Caco-2 (cell line): ENCODE results near the gene TRMT61A. TPM values are rescaled to one million over a fixed set of nuclear protein-coding genes. Genes with fewer than 3 reads are reported as not detected.

ENCODE experiments used
- BruUV-seq: library from RNA; stranded (reverse); fragments of 400-500 nt; replicated peaks from 2 replicates; lab custom pipeline; 2021; lab: Mats Ljungman, UMichigan
- CTCF ChIA-PET: fragments of 300-600 bp; sonication (Branson Sonifier 250); formaldehyde crosslinking; loops from one replicate; lab custom pipeline; 2022; ENCODE audit warnings: antibody characterized with exemption; lab: Charles Lee
- POLR2A ChIA-PET: fragments of 300-600 bp; sonication (Branson Sonifier 250); formaldehyde crosslinking; loops from one replicate; lab custom pipeline; 2022; ENCODE audit warnings: antibody characterized with exemption; lab: Charles Lee
- DNase-seq, 2 experiments: peaks; one replicate each; pipeline versions ENCODE4 v3.0.0 to v3.0.0-alpha.2; 2020 to 2022
- H3K27me3 ChIP-seq: replicated peaks from 2 replicates; pipeline ENCODE4 v1.6.0; 2011; ENCODE audit warnings: low read length; ENCODE audit not compliant: control insufficient read depth, insufficient read depth
- H3K36me3 ChIP-seq: 2 replicates; pipeline ENCODE4 v1.5.1; 2011; ENCODE audit warnings: low read length; ENCODE audit not compliant: control insufficient read depth, insufficient read depth
- H3K4me1 ChIP-seq: fragments of 250-450 bp; sonication (Bioruptor Pico); 2 replicates; pipeline ENCODE4 v1.5.1; 2020; ENCODE audit warnings: mild to moderate bottlenecking
- H3K4me3 ChIP-seq: 2 replicates; pipeline ENCODE4 v1.5.1; 2011; ENCODE audit warnings: low read depth, mild to moderate bottlenecking, control low read depth, low read length
- H3K9me3 ChIP-seq: fragments of 250-450 bp; sonication (Bioruptor Pico); 2 replicates; pipeline ENCODE4 v1.5.1; 2020; ENCODE audit warnings: mild to moderate bottlenecking, moderate library complexity
- H3K27ac Mint-ChIP-seq: one replicate; pipeline ENCODE4 v1.8.0; 2022; ENCODE audit warnings: mixed read lengths; ENCODE audit not compliant: unreplicated experiment
- H3K27me3 Mint-ChIP-seq: one replicate; pipeline ENCODE4 v1.8.0; 2022; ENCODE audit warnings: mixed read lengths; ENCODE audit not compliant: insufficient read depth, unreplicated experiment
- H3K36me3 Mint-ChIP-seq: one replicate; pipeline ENCODE4 v1.8.0; 2022; ENCODE audit warnings: mild to moderate bottlenecking, mixed read lengths; ENCODE audit not compliant: insufficient read depth, unreplicated experiment
- H3K4me1 Mint-ChIP-seq: one replicate; pipeline ENCODE4 v1.8.0; 2022; ENCODE audit warnings: low read depth, mixed read lengths; ENCODE audit not compliant: unreplicated experiment
- H3K4me3 Mint-ChIP-seq: one replicate; pipeline ENCODE4 v1.8.0; 2022; ENCODE audit warnings: mild to moderate bottlenecking, moderate library complexity, mixed read lengths; ENCODE audit not compliant: unreplicated experiment
- H3K9me3 Mint-ChIP-seq: one replicate; pipeline ENCODE4 v1.8.0; 2022; ENCODE audit warnings: mixed read lengths; ENCODE audit not compliant: unreplicated experiment
- intact Hi-C: fragments of 100-400 bp; cut with micrococcal nuclease; formaldehyde crosslinking; loops from one replicate; pipeline ENCODE4 v1.10.0; 2022; ENCODE audit not compliant: unreplicated experiment
- total RNA-seq: library from RNA; stranded (reverse); gene quantifications from 2 replicates; pipeline ENCODE4 v1.2.3, GENCODE V29; 2022
- TF ChIP-seq, protein P1 (sequence below), 2 experiments: fragments of 200-600 bp in 1 of 2; IDR thresholded peaks; 1 replicate in 1 of 2; 2 replicates in 1 of 2; pipeline versions ENCODE4 v1.5.1 to v1.8.0; 2011 to 2022; ENCODE audit warnings: antibody characterized with exemption in 1 of 2, control low read depth in 1 of 2, inconsistent platforms in 1 of 2, low read depth in 1 of 2, low read length in 1 of 2, mild to moderate bottlenecking in 1 of 2, moderate library complexity in 1 of 2; ENCODE audit not compliant: insufficient read depth in 1 of 2, severe bottlenecking in 1 of 2, unreplicated experiment in 1 of 2

The TRMT61A gene
- total RNA-seq, 1 experiment from 2014 or later = 22.3 TPM

DNA sequence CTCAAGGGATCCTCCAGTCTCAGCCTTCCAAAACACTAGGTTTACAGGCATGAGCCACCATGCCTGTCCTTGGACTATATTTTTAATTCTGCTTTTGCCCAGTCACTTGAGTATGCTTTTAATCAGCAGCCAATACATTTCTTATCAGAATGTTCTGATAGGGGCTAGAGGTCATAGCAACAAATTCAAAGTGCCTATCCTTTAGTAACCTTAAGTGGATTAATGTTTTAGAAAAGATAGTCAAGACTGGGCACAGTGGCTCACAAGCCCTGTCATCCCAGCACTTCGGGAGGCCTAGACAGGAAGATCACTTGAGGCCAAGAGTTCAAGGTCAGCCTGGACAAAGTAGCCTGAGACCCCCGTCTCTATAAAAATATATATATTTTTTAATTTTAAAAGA, 43.5 kb upstream of the TRMT61A start:
- Histone ChIP-seq H3K4me1 (no peaks in the 10 kb centered on the region), H3K9me3 (no peaks in the 10 kb centered on the region), H3K4me3 (no peak overlapping the region), H3K27me3 (no peaks in the 10 kb centered on the region), H3K36me3 (no peaks in the 10 kb centered on the region)
- H3K4me3 Mint-ChIP-seq = no peak overlapping the region
- no peak overlapping the region for H3K27ac Mint-ChIP-seq
- intact Hi-C loops = no loop called here
- ChIA-PET CTCF (no interaction called here), POLR2A (no interaction called here)
- no peaks in the 10 kb centered on the region for H3K4me1 Mint-ChIP-seq
- no peaks in the 10 kb centered on the region for H3K27me3 Mint-ChIP-seq
- no peaks in the 10 kb centered on the region for H3K9me3 Mint-ChIP-seq
- H3K36me3 Mint-ChIP-seq = peaks cover 52% of the 10 kb centered on the region
- no TSS peak for BruUV-seq
- DNase-seq = no peak
- TF ChIP-seq, protein P1, sequence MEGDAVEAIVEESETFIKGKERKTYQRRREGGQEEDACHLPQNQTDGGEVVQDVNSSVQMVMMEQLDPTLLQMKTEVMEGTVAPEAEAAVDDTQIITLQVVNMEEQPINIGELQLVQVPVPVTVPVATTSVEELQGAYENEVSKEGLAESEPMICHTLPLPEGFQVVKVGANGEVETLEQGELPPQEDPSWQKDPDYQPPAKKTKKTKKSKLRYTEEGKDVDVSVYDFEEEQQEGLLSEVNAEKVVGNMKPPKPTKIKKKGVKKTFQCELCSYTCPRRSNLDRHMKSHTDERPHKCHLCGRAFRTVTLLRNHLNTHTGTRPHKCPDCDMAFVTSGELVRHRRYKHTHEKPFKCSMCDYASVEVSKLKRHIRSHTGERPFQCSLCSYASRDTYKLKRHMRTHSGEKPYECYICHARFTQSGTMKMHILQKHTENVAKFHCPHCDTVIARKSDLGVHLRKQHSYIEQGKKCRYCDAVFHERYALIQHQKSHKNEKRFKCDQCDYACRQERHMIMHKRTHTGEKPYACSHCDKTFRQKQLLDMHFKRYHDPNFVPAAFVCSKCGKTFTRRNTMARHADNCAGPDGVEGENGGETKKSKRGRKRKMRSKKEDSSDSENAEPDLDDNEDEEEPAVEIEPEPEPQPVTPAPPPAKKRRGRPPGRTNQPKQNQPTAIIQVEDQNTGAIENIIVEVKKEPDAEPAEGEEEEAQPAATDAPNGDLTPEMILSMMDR (IDR thresholded peaks at IDR 0.05; ENCODE audit: insufficient read depth in 1 of 2, low read depth in 1 of 2, low read length in 1 of 2, severe bottlenecking in 1 of 2, unreplicated experiment in 1 of 2) = no peak

DNA sequence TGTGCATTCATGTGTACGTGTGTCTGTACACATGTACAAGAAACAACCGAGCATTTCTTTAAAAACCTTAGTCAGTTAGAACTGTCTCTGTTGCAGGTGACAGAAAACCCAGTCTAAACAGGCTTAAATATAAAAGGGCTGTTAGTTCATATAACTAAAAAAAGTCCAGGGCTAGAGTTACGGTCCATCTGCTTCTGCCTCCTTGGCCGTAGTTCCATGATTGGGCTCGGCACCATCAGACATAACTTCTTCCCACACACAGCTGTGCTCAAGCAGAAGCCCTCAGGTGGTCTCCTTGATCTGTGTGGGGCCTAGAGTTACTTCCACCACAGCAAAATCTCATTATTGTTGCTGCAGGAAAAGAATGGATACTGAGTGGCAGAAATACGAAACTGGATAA, 40.9 kb upstream of the TRMT61A start:
- POLR2A ChIA-PET = no interaction called here
- no peak overlapping the region for H3K27ac Mint-ChIP-seq
- BruUV-seq = no TSS peak

DNA sequence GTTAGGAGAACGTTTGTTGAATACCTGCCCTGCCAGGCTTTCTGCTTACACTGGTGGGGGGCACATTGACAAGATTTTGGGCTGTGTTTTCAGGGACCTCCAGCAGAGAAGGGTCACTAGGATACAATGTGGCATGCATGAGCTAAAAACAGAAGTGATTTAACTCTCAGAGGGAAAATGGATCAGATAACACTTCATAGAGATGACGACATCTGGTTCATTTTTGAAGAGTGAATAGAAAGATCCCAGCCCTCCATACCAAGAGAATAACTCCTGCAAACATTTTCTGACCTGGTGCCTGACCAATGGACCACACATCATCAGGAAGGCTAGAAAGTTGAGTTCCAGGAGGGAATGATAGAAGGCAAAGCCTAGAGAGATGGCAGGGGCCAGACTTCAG, 40.0 kb upstream of the TRMT61A start:
- intact Hi-C loops = no loop called here
- H3K9me3 Mint-ChIP-seq = no peaks in the 10 kb centered on the region
- no peaks in the 10 kb centered on the region; the same call in 1 of the 2 replicates for H3K36me3 ChIP-seq
- H3K4me1 Mint-ChIP-seq = no peaks in the 10 kb centered on the region
- TF ChIP-seq, protein P1 (IDR thresholded peaks at IDR 0.05; ENCODE audit: insufficient read depth in 1 of 2, low read depth in 1 of 2, low read length in 1 of 2, severe bottlenecking in 1 of 2, unreplicated experiment in 1 of 2) = no peak
- POLR2A ChIA-PET = no interaction called here
- H3K27me3 ChIP-seq = no peaks in the 10 kb centered on the region
- no peaks in the 10 kb centered on the region for H3K9me3 ChIP-seq
- CTCF ChIA-PET = no interaction called here
- H3K27ac Mint-ChIP-seq = no peak overlapping the region
- no peak overlapping the region for H3K4me3 ChIP-seq
- H3K36me3 Mint-ChIP-seq = peaks cover 42% of the 10 kb centered on the region
- H3K27me3 Mint-ChIP-seq = no peaks in the 10 kb centered on the region
- no peak for DNase-seq
- no peaks in the 10 kb centered on the region for H3K4me1 ChIP-seq
- H3K4me3 Mint-ChIP-seq = no peak overlapping the region
- BruUV-seq = no TSS peak

More for the DNA sequence above, 40.9 kb upstream of the TRMT61A start:
- CTCF ChIA-PET = no interaction called here
- Histone ChIP-seq H3K4me3 (no peak overlapping the region), H3K36me3 (no peaks in the 10 kb centered on the region; the same call in 1 of the 2 replicates), H3K27me3 (no peaks in the 10 kb centered on the region), H3K4me1 (no peaks in the 10 kb centered on the region), H3K9me3 (no peaks in the 10 kb centered on the region)
- Mint-ChIP-seq H3K4me1 (no peaks in the 10 kb centered on the region), H3K4me3 (no peak overlapping the region), H3K36me3 (peaks cover 41% of the 10 kb centered on the region), H3K9me3 (no peaks in the 10 kb centered on the region), H3K27me3 (no peaks in the 10 kb centered on the region)
- intact Hi-C loops = no loop called here
- TF ChIP-seq, protein P1 (IDR thresholded peaks at IDR 0.05; ENCODE audit: insufficient read depth in 1 of 2, low read depth in 1 of 2, low read length in 1 of 2, severe bottlenecking in 1 of 2, unreplicated experiment in 1 of 2) = no peak
- DNase-seq = no peak
